Measurements from ENCODE around the gene PSEN2. TPM values are rescaled to one million over a fixed set of nuclear protein-coding genes. Genes with fewer than 3 reads are reported as not detected.

PSEN2 gene
- total RNA-seq, 1 experiment from 2014 or later = 17.4 TPM

- Mint-ChIP-seq H3K36me3 (ENCODE audit: insufficient read depth in 1 of 3, low read depth in 3 of 3) (peaks cover 5 to 16% (median 12%) of the 10 kb centered on the region in 3 experiments; a peak in 6 of 7 replicates), H3K4me1 (peaks cover 5 to 10% of the 10 kb centered on the region in 2 experiments), H3K27ac (peak overlapping the region in 1 of 3 experiments; percentile 12; a peak in 1 of 7 replicates), H3K4me3 (no peak overlapping the region), H3K9me3 (no peaks in the 10 kb centered on the region), H3K27me3 (ENCODE audit: low read depth) (no peaks in the 10 kb centered on the region)
- no peak for DNase-seq
- H2BK5ac ChIP-seq (ENCODE audit: insufficient read length, low read length) = no peak overlapping the region
- no peak overlapping the region for H3K14ac ChIP-seq (ENCODE audit: insufficient read depth, low read length)
- TF ChIP-seq CTCF (conservative IDR thresholded peaks at IDR 0.05) = no peak
- H3K9ac ChIP-seq (ENCODE audit: extremely low read depth, insufficient read length, low read length) = no peak overlapping the region
- H4K5ac ChIP-seq (ENCODE audit: insufficient read length, low read depth, low read length) = no peak overlapping the region
- no peak overlapping the region for H2BK120ac ChIP-seq (ENCODE audit: low read depth, low read length, poor library complexity, severe bottlenecking)
- no peaks in the 10 kb centered on the region for H3K23me2 ChIP-seq (ENCODE audit: insufficient read length, low read depth, low read length, poor library complexity, severe bottlenecking)
- no peak overlapping the region for H2BK20ac ChIP-seq (ENCODE audit: low read depth, low read length, poor library complexity, severe bottlenecking)
- no peak overlapping the region for H3K4ac ChIP-seq (ENCODE audit: low read depth, low read length)
- no peak overlapping the region for H3K56ac ChIP-seq (ENCODE audit: insufficient read length, low read depth, low read length)
- no peak overlapping the region for H3T11ph ChIP-seq (ENCODE audit: low read length)
- H2BK15ac ChIP-seq (ENCODE audit: low read depth, low read length) = no peak overlapping the region
- H3K4me1 ChIP-seq (ENCODE audit: insufficient read depth, low read length) = no peaks in the 10 kb centered on the region
- H3K27ac ChIP-seq (ENCODE audit: insufficient read length, low read depth, low read length) = no peak overlapping the region
- no peak overlapping the region for H3K18ac ChIP-seq (ENCODE audit: insufficient read length, low read depth, low read length)
- no peaks in the 10 kb centered on the region for H3K79me1 ChIP-seq (ENCODE audit: insufficient read depth, low read depth, low read length, poor library complexity, severe bottlenecking)
- H3K4me2 ChIP-seq (ENCODE audit: insufficient read depth, insufficient read length, low read length) = no peak overlapping the region
- no peak overlapping the region for H2AFZ ChIP-seq (ENCODE audit: low read length)
- H3K9me3 ChIP-seq (ENCODE audit: control insufficient read depth, low read depth, low read length) = no peaks in the 10 kb centered on the region
- no peaks in the 10 kb centered on the region for H3K27me3 ChIP-seq (ENCODE audit: insufficient read depth, low read length)
- no peak overlapping the region for H2BK12ac ChIP-seq (ENCODE audit: insufficient read length, low read depth, low read length)
- no peak overlapping the region for H4K91ac ChIP-seq (ENCODE audit: insufficient read length, low read depth, low read length)
- no peak overlapping the region for H4K8ac ChIP-seq (replicated peaks; ENCODE audit: insufficient read length, low read depth, low read length)
- H3K79me2 ChIP-seq (ENCODE audit: insufficient read depth, low read length) = no peaks in the 10 kb centered on the region
- H2AK5ac ChIP-seq (ENCODE audit: insufficient read length, low read length) = no peak overlapping the region
- no peak overlapping the region for H3K23ac ChIP-seq (ENCODE audit: insufficient read length, low read depth, low read length)
- H4K20me1 ChIP-seq (ENCODE audit: control insufficient read depth, insufficient read depth, insufficient read length) = no peaks in the 10 kb centered on the region
- WGBS (ENCODE audit: extremely low coverage, insufficient read length, low lambda C conversion rate) = no CpG with 5 or more reads among the region's 3 CpGs
Measured at GRCh38 chr1:226904772-226905171, 34.4 kb downstream of the PSEN2 start.
